Neural crest cell (in vitro differentiated cells): Measurements from ENCODE around the gene SGPL1. TPM values are rescaled to one million over a fixed set of nuclear protein-coding genes. Genes with fewer than 3 reads are reported as not detected.

Experiments
- DNase-seq: peaks from one replicate; pipeline ENCODE4 v3.0.0; 2021; ENCODE audit warnings: low read depth, mixed read lengths, low spot score
- H3K27ac Mint-ChIP-seq: one replicate; pipeline ENCODE4 v1.8.0; 2021; ENCODE audit warnings: mild to moderate bottlenecking, mixed read lengths; ENCODE audit not compliant: unreplicated experiment
- H3K27me3 Mint-ChIP-seq: 2 replicates; pipeline ENCODE4 v1.8.0; 2021; ENCODE audit warnings: low read depth, mild to moderate bottlenecking, mixed read lengths
- H3K36me3 Mint-ChIP-seq: 2 replicates; pipeline ENCODE4 v1.8.0; 2021; ENCODE audit warnings: low read depth, mild to moderate bottlenecking, mixed read lengths
- H3K4me1 Mint-ChIP-seq: 2 replicates; pipeline ENCODE4 v1.8.0; 2021; ENCODE audit warnings: mixed read lengths
- H3K4me3 Mint-ChIP-seq: one replicate; pipeline ENCODE4 v1.8.0; 2021; ENCODE audit warnings: mild to moderate bottlenecking, mixed read lengths
- H3K9me3 Mint-ChIP-seq: 2 replicates; pipeline ENCODE4 v1.8.0; 2021; ENCODE audit warnings: mixed read lengths
- CTCF ChIP-seq: fragments of 200-600 bp; sonication (generic); conservative IDR thresholded peaks from 2 replicates; pipeline ENCODE4 v1.5.0; 2021; ENCODE audit warnings: antibody characterized with exemption, mild to moderate bottlenecking
- total RNA-seq: library from RNA; stranded (reverse); gene quantifications from 2 replicates; pipeline ENCODE4 v1.2.1, GENCODE V29; 2021

Gene SGPL1
- total RNA-seq, 1 donor from 2014 or later = 58.2 TPM

- Mint-ChIP-seq H3K4me1 (peaks cover 2% of the 10 kb centered on the region), H3K36me3 (peaks cover 15% of the 10 kb centered on the region), H3K27ac (no peak overlapping the region), H3K9me3 (peaks cover 3% of the 10 kb centered on the region), H3K27me3 (no peaks in the 10 kb centered on the region), H3K4me3 (no peak overlapping the region)
- no peak for TF ChIP-seq CTCF
- DNase-seq = no peak
These were observed 17.9 kb downstream of the SGPL1 start for GRCh38 chr10:70833601-70834000.

- no peaks in the 10 kb centered on the region for H3K4me1 Mint-ChIP-seq
- H3K27ac Mint-ChIP-seq = no peak overlapping the region
- H3K9me3 Mint-ChIP-seq = peaks cover 3% of the 10 kb centered on the region
- no peak overlapping the region for H3K4me3 Mint-ChIP-seq
- DNase-seq = no peak
- TF ChIP-seq CTCF = no peak
- H3K36me3 Mint-ChIP-seq = peaks cover 15% of the 10 kb centered on the region
- no peaks in the 10 kb centered on the region for H3K27me3 Mint-ChIP-seq
These were observed 18.3 kb downstream of the SGPL1 start for GRCh38 chr10:70834021-70834420.

GRCh38 chr10:70834441-70835151 lies 18.8 kb downstream of the SGPL1 start:
- no peak overlapping the region for H3K27ac Mint-ChIP-seq

GRCh38 chr10:70836319-70836718 lies 20.6 kb downstream of the SGPL1 start:
- Mint-ChIP-seq H3K9me3 (peaks cover 3% of the 10 kb centered on the region), H3K27ac (no peak overlapping the region), H3K36me3 (peaks cover 21% of the 10 kb centered on the region), H3K4me1 (no peaks in the 10 kb centered on the region), H3K27me3 (no peaks in the 10 kb centered on the region), H3K4me3 (no peak overlapping the region)
- no peak for TF ChIP-seq CTCF
- no peak for DNase-seq

More at GRCh38 chr10:70834441-70835151, 18.8 kb downstream of the SGPL1 start:
- H3K27me3 Mint-ChIP-seq = no peaks in the 10 kb centered on the region
- no peaks in the 10 kb centered on the region for H3K4me1 Mint-ChIP-seq
- TF ChIP-seq CTCF = no peak
- peaks cover 15% of the 10 kb centered on the region for H3K36me3 Mint-ChIP-seq
- no peak for DNase-seq
- H3K9me3 Mint-ChIP-seq = peaks cover 3% of the 10 kb centered on the region
- H3K4me3 Mint-ChIP-seq = no peak overlapping the region

- no peak overlapping the region for H3K4me3 Mint-ChIP-seq
- no peaks in the 10 kb centered on the region for H3K27me3 Mint-ChIP-seq
- H3K27ac Mint-ChIP-seq = no peak overlapping the region
- no peak for DNase-seq
- H3K4me1 Mint-ChIP-seq = no peaks in the 10 kb centered on the region
- H3K36me3 Mint-ChIP-seq = peaks cover 28% of the 10 kb centered on the region
- peaks cover 3% of the 10 kb centered on the region for H3K9me3 Mint-ChIP-seq
- TF ChIP-seq CTCF = no peak
These were observed 21.9 kb downstream of the SGPL1 start for GRCh38 chr10:70837660-70838059.
